OCI-LY3 (cell line): ENCODE results near the gene MBD3L4.
"Not testable (repeated sequence)": the region's sequence is repeated elsewhere in the genome, so short reads cannot be mapped to it uniquely, and the experiment has no call there.

Source experiments
- EZH2phosphoT487 ChIP-seq: fragments of 200-600 bp; shearing (Covaris generic); IDR thresholded peaks from 2 replicates; pipeline ENCODE4 v1.6.1; 2018; ENCODE audit warnings: antibody characterized with exemption, mixed run types, low read depth
- TF ChIP-seq, protein P1 (sequence below): fragments of 200-600, 300-600 bp; sonication (generic); IDR thresholded peaks from 2 replicates; pipeline ENCODE4 v1.5.1; 2014; ENCODE audit warnings: antibody characterized with exemption, low read length, low read depth

- TF ChIP-seq, protein P1, sequence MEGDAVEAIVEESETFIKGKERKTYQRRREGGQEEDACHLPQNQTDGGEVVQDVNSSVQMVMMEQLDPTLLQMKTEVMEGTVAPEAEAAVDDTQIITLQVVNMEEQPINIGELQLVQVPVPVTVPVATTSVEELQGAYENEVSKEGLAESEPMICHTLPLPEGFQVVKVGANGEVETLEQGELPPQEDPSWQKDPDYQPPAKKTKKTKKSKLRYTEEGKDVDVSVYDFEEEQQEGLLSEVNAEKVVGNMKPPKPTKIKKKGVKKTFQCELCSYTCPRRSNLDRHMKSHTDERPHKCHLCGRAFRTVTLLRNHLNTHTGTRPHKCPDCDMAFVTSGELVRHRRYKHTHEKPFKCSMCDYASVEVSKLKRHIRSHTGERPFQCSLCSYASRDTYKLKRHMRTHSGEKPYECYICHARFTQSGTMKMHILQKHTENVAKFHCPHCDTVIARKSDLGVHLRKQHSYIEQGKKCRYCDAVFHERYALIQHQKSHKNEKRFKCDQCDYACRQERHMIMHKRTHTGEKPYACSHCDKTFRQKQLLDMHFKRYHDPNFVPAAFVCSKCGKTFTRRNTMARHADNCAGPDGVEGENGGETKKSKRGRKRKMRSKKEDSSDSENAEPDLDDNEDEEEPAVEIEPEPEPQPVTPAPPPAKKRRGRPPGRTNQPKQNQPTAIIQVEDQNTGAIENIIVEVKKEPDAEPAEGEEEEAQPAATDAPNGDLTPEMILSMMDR, result not testable (repeated sequence)
- not testable (repeated sequence) for TF ChIP-seq EZH2phosphoT487
Measured at GRCh38 chr19:7030278-7030677, 9.7 kb downstream of the MBD3L4 start, which contains the start of gene MBD3L5.
